SK-N-SH treated with all-trans-retinoic acid at 6 μM for 48 hours (cell line): Measurements from ENCODE around the gene SLC41A1.

Source experiments
- ARNTL ChIP-seq: fragments of 450-650 bp; formaldehyde crosslinking; IDR thresholded peaks from 2 replicates; pipeline ENCODE4 v1.5.0; 2020; ENCODE audit warnings: low read depth, mild to moderate bottlenecking, moderate library complexity, borderline replicate concordance
- ESRRG ChIP-seq: fragments of 250-450 bp; sonication (Bioruptor Pico); IDR thresholded peaks from 2 replicates; pipeline ENCODE4 v1.6.1; 2021; ENCODE audit warnings: mild to moderate bottlenecking
- ZFP3 ChIP-seq: fragments of 250-450 bp; sonication (Bioruptor Pico); IDR thresholded peaks from 2 replicates; pipeline ENCODE4 v1.5.0; 2020; ENCODE audit warnings: mild to moderate bottlenecking, moderate library complexity
- TF ChIP-seq, protein P1 (sequence below): fragments of 250-450 bp; sonication (Bioruptor Pico); IDR thresholded peaks from 2 replicates; pipeline ENCODE4 v1.5.1; 2021; ENCODE audit warnings: mild to moderate bottlenecking, moderate library complexity
- TF ChIP-seq, protein P2 (sequence below): fragments of 250-450 bp; sonication (Bioruptor Pico); IDR thresholded peaks from 2 replicates; pipeline ENCODE4 v1.5.1; 2020; ENCODE audit warnings: low read depth, mild to moderate bottlenecking, moderate library complexity
- TF ChIP-seq, protein P3 (sequence below): fragments of 250-450 bp; sonication (Bioruptor Pico); IDR thresholded peaks from 2 replicates; pipeline ENCODE4 v1.8.0; 2020; ENCODE audit warnings: mild to moderate bottlenecking, moderate library complexity, borderline replicate concordance

DNA sequence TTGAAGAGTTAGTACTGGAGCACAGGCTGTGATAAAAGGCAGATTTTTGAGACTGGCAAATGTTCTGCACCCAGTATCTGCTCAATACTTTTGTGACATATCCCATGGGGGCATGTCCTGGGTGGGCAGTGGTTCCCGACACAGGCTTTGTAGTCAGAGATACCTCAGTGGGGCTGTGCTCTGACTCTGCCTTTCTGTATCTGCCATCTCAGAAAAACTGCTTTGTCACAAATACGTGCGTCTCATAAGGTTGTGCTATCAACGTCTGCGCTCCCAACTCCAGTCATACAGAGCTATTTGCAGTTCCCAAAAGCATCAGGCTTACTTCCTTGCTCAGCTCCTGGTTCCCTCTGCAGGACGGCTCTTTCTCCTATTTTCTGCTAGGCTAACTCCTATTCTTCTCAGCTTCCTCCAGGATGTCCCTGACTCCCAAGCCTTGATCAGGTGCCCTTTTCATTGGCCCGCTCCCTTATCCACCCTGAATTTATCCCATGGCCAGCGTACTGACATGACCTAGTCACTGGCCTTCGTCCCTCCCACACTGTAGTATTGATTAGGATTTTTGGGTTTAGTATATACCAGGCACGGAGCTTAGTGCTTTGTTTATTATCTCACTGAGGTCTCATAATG is 25.6 kb downstream of the SLC41A1 start:
- TF ChIP-seq ZFP3 (CRISPR knock-in tag) (no peak), ESRRG (CRISPR knock-in tag) (no peak), ARNTL (CRISPR knock-in tag) (no peak)
- TF ChIP-seq, protein P1, sequence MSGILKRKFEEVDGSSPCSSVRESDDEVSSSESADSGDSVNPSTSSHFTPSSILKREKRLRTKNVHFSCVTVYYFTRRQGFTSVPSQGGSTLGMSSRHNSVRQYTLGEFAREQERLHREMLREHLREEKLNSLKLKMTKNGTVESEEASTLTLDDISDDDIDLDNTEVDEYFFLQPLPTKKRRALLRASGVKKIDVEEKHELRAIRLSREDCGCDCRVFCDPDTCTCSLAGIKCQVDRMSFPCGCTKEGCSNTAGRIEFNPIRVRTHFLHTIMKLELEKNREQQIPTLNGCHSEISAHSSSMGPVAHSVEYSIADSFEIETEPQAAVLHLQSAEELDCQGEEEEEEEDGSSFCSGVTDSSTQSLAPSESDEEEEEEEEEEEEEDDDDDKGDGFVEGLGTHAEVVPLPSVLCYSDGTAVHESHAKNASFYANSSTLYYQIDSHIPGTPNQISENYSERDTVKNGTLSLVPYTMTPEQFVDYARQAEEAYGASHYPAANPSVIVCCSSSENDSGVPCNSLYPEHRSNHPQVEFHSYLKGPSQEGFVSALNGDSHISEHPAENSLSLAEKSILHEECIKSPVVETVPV (CRISPR knock-in tag): no peak
- TF ChIP-seq, protein P2, sequence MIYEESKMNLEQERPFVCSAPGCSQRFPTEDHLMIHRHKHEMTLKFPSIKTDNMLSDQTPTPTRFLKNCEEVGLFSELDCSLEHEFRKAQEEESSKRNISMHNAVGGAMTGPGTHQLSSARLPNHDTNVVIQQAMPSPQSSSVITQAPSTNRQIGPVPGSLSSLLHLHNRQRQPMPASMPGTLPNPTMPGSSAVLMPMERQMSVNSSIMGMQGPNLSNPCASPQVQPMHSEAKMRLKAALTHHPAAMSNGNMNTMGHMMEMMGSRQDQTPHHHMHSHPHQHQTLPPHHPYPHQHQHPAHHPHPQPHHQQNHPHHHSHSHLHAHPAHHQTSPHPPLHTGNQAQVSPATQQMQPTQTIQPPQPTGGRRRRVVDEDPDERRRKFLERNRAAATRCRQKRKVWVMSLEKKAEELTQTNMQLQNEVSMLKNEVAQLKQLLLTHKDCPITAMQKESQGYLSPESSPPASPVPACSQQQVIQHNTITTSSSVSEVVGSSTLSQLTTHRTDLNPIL: no peak
- TF ChIP-seq, protein P3, sequence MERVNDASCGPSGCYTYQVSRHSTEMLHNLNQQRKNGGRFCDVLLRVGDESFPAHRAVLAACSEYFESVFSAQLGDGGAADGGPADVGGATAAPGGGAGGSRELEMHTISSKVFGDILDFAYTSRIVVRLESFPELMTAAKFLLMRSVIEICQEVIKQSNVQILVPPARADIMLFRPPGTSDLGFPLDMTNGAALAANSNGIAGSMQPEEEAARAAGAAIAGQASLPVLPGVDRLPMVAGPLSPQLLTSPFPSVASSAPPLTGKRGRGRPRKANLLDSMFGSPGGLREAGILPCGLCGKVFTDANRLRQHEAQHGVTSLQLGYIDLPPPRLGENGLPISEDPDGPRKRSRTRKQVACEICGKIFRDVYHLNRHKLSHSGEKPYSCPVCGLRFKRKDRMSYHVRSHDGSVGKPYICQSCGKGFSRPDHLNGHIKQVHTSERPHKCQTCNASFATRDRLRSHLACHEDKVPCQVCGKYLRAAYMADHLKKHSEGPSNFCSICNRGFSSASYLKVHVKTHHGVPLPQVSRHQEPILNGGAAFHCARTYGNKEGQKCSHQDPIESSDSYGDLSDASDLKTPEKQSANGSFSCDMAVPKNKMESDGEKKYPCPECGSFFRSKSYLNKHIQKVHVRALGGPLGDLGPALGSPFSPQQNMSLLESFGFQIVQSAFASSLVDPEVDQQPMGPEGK: no peak
